ENCODE results near the gene PIK3C3. TPM values are rescaled to one million over a fixed set of nuclear protein-coding genes. Genes with fewer than 3 reads are reported as not detected.

Gene PIK3C3
- total and polyA plus RNA-seq, 7 donors, result 22.7 to 54.8 (median 42.0) TPM

DNA sequence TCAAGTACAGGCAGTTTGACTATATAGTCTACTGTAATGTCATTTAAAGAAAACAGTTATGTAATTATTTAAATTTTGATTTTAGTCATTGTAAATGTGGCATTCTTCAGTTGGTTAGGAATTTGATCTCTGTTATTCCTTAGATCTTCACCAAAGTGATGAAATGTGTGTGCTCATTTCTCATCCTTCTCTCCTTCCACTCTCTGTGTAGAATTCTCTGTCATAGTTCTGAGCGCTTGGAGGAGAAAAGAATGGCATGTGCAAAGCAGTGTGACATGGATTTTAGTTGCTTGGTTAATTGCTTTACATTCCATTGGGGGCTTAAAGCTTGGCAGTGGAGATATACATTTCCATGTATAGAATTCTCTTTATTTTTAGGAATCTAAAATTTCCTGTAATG lies 14.8 kb downstream of the PIK3C3 start:
- H3K9me3 ChIP-seq, result no peaks in the 10 kb centered on the region
- no peak for DNase-seq
- no peak overlapping the region for H3K27ac ChIP-seq
- no peak overlapping the region for H3K4me3 ChIP-seq
- no peak for TF ChIP-seq POLR2AphosphoS5 (IDR thresholded peaks at IDR 0.05)
- TF ChIP-seq EP300 (IDR thresholded peaks at IDR 0.05), result no peak
- TF ChIP-seq POLR2A (IDR thresholded peaks at IDR 0.05), result no peak
- TF ChIP-seq, protein P1, sequence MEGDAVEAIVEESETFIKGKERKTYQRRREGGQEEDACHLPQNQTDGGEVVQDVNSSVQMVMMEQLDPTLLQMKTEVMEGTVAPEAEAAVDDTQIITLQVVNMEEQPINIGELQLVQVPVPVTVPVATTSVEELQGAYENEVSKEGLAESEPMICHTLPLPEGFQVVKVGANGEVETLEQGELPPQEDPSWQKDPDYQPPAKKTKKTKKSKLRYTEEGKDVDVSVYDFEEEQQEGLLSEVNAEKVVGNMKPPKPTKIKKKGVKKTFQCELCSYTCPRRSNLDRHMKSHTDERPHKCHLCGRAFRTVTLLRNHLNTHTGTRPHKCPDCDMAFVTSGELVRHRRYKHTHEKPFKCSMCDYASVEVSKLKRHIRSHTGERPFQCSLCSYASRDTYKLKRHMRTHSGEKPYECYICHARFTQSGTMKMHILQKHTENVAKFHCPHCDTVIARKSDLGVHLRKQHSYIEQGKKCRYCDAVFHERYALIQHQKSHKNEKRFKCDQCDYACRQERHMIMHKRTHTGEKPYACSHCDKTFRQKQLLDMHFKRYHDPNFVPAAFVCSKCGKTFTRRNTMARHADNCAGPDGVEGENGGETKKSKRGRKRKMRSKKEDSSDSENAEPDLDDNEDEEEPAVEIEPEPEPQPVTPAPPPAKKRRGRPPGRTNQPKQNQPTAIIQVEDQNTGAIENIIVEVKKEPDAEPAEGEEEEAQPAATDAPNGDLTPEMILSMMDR (IDR thresholded peaks at IDR 0.05), result no peak
- no peaks in the 10 kb centered on the region for H3K27me3 ChIP-seq
- WGBS, 2 donors, result 100% methylated on average over 1 of the region's 1 CpG
- peaks cover 0 to 19% (median 3%) of the 10 kb centered on the region in 4 donors for H3K36me3 ChIP-seq
- intact Hi-C loops (cut with DNase I), result no loop called here
- H3K4me1 ChIP-seq, result peaks cover 0 to 56% (median 25%) of the 10 kb centered on the region in 4 donors

DNA sequence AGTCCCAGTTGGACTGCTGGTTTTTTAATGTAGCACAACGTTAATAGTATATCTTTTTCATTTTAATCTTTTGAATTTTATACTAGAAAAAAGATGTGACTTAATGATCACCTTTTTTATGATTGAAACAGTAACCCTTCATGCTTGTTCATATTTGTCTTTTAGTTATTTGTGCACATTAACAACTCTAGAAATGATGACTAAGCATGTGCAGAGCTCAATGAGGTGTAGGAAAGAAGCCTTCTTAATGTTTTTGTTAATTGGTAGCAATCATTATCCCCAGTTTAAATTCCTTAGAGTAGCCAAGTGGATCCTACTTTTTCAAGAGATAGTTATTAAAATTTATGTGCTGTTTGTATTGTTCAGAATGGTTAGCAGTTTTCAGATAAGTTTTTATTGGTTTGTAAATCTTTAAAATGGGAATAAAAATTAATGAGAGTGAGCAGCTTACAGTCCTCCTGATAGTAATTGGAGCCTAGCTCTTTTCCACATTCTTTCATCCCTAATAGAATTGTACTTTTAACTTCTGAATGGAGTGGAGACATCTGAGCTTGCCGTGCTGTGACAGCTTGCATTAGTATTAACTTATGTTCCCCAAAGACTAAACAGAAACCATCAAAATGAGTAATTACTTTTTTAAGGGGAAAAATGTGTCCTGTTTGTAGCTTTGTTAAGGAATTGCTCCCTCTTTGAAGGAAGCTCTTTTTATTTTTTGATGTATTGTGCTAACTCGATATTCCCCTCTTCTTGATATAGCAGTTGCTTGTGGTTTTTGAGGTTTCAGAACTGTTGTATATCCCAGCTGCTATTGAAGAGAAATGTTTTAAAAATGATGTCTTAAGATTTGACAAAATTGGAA lies 17.3 kb downstream of the PIK3C3 start:
- H3K27ac ChIP-seq, result no peak overlapping the region
- peaks cover 0 to 60% (median 17%) of the 10 kb centered on the region in 4 donors for H3K4me1 ChIP-seq
- H3K36me3 ChIP-seq, result peaks cover 0 to 19% (median 3%) of the 10 kb centered on the region in 4 donors
- DNase-seq, result no peak
- no peaks in the 10 kb centered on the region for H3K9me3 ChIP-seq
- no peak overlapping the region for H3K4me3 ChIP-seq
- no peaks in the 10 kb centered on the region for H3K27me3 ChIP-seq
- WGBS, 2 donors, result 60 to 87% methylated on average over 3 of the region's 3 CpGs
- no peak for TF ChIP-seq POLR2AphosphoS5 (IDR thresholded peaks at IDR 0.05)
- TF ChIP-seq POLR2A (IDR thresholded peaks at IDR 0.05), result no peak
- TF ChIP-seq, protein P1 (IDR thresholded peaks at IDR 0.05), result no peak
- no peak for TF ChIP-seq EP300 (IDR thresholded peaks at IDR 0.05)
- intact Hi-C loops (cut with DNase I), result no loop called here

DNA sequence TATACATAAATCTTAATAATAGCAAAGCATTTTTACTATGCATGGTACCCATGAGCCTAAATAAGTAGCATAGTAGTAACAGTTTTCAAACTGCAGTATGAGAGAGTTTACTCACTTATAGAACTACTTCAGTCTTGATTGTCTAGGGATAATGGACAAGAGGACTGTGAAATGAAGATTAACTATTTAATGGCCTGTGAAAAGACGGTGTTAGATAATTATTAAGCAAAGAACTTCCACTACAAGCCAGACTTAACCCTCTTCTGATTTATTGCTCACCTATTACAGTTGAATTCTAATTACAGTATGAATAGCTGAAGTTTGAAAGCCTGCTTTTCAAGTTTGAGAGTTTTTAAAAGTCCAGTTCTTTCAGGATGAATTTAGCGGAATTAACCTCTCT lies 18.9 kb downstream of the PIK3C3 start:
- intact Hi-C loops (cut with DNase I), result no loop called here
- Histone ChIP-seq H3K27me3 (no peaks in the 10 kb centered on the region), H3K36me3 (peaks cover 0 to 19% (median 3%) of the 10 kb centered on the region in 4 donors), H3K4me1 (peaks cover 0 to 44% (median 3%) of the 10 kb centered on the region in 4 donors), H3K9me3 (no peaks in the 10 kb centered on the region), H3K4me3 (no peak overlapping the region), H3K27ac (no peak overlapping the region)
- no peak for DNase-seq
- TF ChIP-seq POLR2A (IDR thresholded peaks at IDR 0.05) (no peak), EP300 (IDR thresholded peaks at IDR 0.05) (no peak), POLR2AphosphoS5 (IDR thresholded peaks at IDR 0.05) (no peak)
- TF ChIP-seq, protein P1 (IDR thresholded peaks at IDR 0.05), result no peak
- WGBS, 2 donors, result 83 to 86% methylated on average over 2 of the region's 2 CpGs

DNA sequence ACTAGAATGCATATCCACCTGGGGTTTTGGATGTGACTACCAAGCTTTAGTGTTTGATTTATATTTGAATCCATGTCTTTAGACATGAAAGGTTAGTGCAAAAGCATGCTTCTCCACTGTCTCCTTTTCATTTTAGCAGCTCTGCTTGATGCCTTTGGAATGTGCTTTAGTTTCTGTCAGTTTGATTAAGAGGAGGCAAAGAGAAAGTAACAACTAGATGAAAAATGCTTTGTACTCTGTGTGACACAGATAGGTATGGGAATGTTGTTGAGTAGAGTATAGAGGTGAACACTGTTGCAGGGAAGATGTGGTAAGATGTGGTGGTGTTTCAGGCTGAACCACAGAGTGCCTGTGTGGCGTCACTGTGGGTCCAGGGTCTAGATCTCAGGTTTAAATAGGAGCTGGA lies 19.8 kb downstream of the PIK3C3 start:
- no peaks in the 10 kb centered on the region for H3K9me3 ChIP-seq
- H3K4me1 ChIP-seq, result peaks cover 0 to 37% (median 0%) of the 10 kb centered on the region in 4 donors
- no peak for DNase-seq
- no peak overlapping the region for H3K4me3 ChIP-seq
- 83 to 89% methylated on average over 1 of the region's 1 CpG for WGBS, 2 donors
- H3K36me3 ChIP-seq, result peaks cover 0 to 18% (median 3%) of the 10 kb centered on the region in 4 donors
- no peak overlapping the region for H3K27ac ChIP-seq
- TF ChIP-seq, protein P1 (IDR thresholded peaks at IDR 0.05), result no peak
- TF ChIP-seq POLR2A (IDR thresholded peaks at IDR 0.05) (no peak), EP300 (IDR thresholded peaks at IDR 0.05) (no peak)
- intact Hi-C loops (cut with DNase I), result no loop called here
- no peaks in the 10 kb centered on the region for H3K27me3 ChIP-seq

Measured in sigmoid colon (tissue), 7 donors.